ENCODE results near the gene ZNF597.

ZNF597 gene

GRCh38 chr16:3431779-3432219, 11.5 kb downstream of the ZNF597 start:
- H3K4me1 Mint-ChIP-seq: peaks cover 11% of the 10 kb centered on the region
- peak overlapping the region; percentile 73 for H3K4me3 Mint-ChIP-seq
- peaks cover 8% of the 10 kb centered on the region for H3K36me3 Mint-ChIP-seq
- H3K27me3 Mint-ChIP-seq: no peaks in the 10 kb centered on the region
- H3K27ac Mint-ChIP-seq: peak overlapping the region; percentile 81
- H3K9me3 Mint-ChIP-seq: no peaks in the 10 kb centered on the region

DNA sequence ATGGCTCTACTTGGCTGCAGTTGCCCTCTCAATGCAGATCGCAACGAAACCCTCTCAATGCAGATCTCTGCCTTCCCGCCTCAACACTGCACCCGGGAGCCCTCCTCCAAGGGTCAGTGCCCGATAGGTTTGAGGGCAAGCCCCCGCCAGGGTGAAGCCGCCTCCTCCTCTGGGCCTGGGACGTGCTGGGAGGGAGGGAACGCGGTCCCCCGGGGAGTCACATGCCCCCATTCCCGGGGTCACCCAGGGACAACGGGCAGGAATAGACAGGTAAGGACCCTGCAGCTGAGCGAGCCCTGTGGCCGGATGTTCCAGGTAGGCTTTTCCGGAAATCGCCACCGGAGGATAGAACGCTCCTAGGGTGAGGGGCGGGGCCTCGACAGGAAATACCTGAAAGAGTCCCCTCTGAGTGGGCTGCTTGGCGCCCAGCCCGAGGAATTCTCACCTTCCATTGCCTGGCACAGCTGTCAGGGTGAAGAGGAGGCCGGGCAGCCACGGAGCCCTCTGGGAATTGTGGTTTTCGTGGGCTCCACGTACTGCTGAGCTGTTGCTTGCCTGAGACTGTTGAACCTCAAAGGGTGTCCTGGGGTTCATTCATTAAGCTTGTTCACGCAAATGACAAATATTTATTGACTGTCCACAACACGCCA, 29.4 kb downstream of the ZNF597 start:
- Mint-ChIP-seq H3K9me3 (peaks cover 16% of the 10 kb centered on the region), H3K27ac (no peak overlapping the region), H3K27me3 (peaks cover 1% of the 10 kb centered on the region), H3K4me1 (no peaks in the 10 kb centered on the region), H3K4me3 (no peak overlapping the region), H3K36me3 (peaks cover 25% of the 10 kb centered on the region)

DNA sequence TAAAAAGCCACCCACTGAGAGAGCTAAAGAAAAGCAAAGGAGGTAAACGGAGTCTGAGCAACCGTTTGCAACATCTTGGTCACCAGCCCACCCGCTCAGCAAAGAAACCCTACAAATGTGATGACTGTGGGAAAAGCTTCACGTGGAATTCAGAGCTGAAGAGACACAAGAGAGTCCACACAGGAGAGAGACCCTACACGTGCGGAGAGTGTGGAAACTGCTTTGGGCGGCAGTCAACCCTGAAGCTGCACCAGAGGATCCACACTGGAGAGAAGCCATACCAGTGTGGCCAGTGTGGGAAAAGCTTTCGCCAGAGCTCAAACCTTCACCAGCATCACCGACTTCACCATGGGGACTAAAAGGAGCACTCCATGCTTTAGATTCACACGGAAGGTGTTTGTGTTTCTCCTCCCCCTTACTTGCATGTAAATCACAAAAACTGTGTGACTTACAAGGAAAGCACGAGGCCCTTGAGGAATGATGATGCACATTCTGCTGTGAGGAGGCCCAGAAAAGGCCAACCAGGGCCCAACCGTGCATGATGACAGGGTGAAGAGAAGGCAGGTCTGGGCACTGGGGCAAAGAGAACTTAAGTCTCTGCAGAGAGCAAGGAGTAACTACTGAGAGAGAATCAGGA, 34.6 kb downstream of the ZNF597 start:
- H3K9me3 Mint-ChIP-seq: peaks cover 18% of the 10 kb centered on the region
- H3K27me3 Mint-ChIP-seq: no peaks in the 10 kb centered on the region
- peaks cover 63% of the 10 kb centered on the region for H3K36me3 Mint-ChIP-seq
- H3K4me1 Mint-ChIP-seq: peaks cover 9% of the 10 kb centered on the region
- H3K4me3 Mint-ChIP-seq: no peak overlapping the region
- H3K27ac Mint-ChIP-seq: no peak overlapping the region

GRCh38 chr16:3401719-3402397, 41.4 kb downstream of the ZNF597 start:
- H3K9me3 Mint-ChIP-seq: peaks cover 8% of the 10 kb centered on the region
- H3K27ac Mint-ChIP-seq: peak overlapping the region; percentile 84
- H3K36me3 Mint-ChIP-seq: peaks cover 47% of the 10 kb centered on the region
- peaks cover 52% of the 10 kb centered on the region for H3K4me1 Mint-ChIP-seq
- no peaks in the 10 kb centered on the region for H3K27me3 Mint-ChIP-seq
- peak overlapping the region; percentile 98 for H3K4me3 Mint-ChIP-seq

DNA sequence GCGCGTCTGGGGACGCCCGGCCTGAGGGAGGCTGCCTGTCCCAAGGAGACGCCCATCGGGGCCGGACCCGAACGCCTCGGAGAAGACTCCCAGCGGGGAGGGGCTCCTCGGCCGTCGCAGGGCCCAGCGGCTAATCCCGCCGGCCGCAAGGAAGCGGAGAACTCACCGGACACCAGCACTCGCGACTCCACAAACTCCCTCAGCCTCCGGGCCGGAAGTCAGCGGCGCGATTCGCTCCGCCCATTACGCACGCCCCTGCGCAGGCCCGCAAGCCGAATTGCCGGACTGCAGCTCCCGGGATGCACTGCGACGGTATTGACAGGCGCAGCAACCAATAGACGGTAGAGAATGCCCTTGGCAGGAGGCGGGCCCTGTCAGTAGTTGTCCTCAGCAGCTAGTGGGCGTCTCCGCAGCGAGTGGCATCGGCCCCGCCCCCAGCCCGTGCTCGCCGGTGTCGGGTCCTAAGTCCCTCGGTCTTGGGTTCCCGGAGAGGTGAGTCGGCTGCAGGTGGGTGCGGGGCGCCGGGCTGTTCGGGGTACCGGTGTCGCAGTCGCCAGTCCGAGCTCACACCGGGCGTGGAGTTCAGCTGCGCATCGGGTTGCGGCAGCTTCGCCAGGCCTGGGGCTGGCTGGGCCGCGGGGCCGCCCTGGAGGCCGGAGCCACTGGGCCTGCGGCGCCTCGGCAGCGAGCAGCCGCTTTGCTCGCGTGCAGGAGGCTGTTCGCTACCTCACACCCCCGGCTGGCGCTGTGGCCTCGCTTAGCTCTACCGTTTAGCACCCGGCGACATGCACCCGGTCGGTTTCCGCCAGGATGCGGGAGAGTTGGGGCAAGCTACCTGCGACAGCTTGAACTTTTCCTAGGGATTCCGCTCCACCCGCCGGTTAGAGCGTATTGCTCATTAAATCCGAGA, 42.3 kb downstream of the ZNF597 start, which contains the start of the genes ZNF174 and ZSCAN32:
ZNF174 (plus strand) TSS at position 437 of the 910 bp plus-strand sequence. CDS start 790 bp downstream, outside the sequence.
ZSCAN32 (minus strand) TSS at position 226 of the 910 bp plus-strand sequence. CDS start 3,447 bp downstream, outside the sequence.
- no peaks in the 10 kb centered on the region for H3K27me3 Mint-ChIP-seq
- H3K36me3 Mint-ChIP-seq: peaks cover 47% of the 10 kb centered on the region
- H3K4me1 Mint-ChIP-seq: peaks cover 60% of the 10 kb centered on the region
- H3K4me3 Mint-ChIP-seq: peak within 1 kb of the TSS; percentile 98
- peaks cover 10% of the 10 kb centered on the region for H3K9me3 Mint-ChIP-seq
- H3K27ac Mint-ChIP-seq: peak within 1 kb of the TSS; percentile 84

GRCh38 chr16:3400446-3400778, 42.9 kb downstream of the ZNF597 start:
- peak overlapping the region; percentile 98 for H3K4me3 Mint-ChIP-seq
- peaks cover 46% of the 10 kb centered on the region for H3K36me3 Mint-ChIP-seq
- H3K27ac Mint-ChIP-seq: peak overlapping the region; percentile 32
- H3K4me1 Mint-ChIP-seq: peaks cover 64% of the 10 kb centered on the region
- H3K27me3 Mint-ChIP-seq: no peaks in the 10 kb centered on the region
- peaks cover 9% of the 10 kb centered on the region for H3K9me3 Mint-ChIP-seq

- no peak overlapping the region for H3K4me3 Mint-ChIP-seq
These were observed 53.5 kb downstream of the ZNF597 start for GRCh38 chr16:3389663-3390338.

GRCh38 chr16:3388325-3388724, 55.0 kb downstream of the ZNF597 start:
- H3K36me3 Mint-ChIP-seq: peaks cover 81% of the 10 kb centered on the region
- peaks cover 17% of the 10 kb centered on the region for H3K9me3 Mint-ChIP-seq
- no peak overlapping the region for H3K27ac Mint-ChIP-seq
- H3K27me3 Mint-ChIP-seq: no peaks in the 10 kb centered on the region
- H3K4me3 Mint-ChIP-seq: no peak overlapping the region
- no peaks in the 10 kb centered on the region for H3K4me1 Mint-ChIP-seq

More at GRCh38 chr16:3389663-3390338, 53.5 kb downstream of the ZNF597 start:
- Mint-ChIP-seq H3K9me3 (peaks cover 23% of the 10 kb centered on the region), H3K4me1 (peaks cover 7% of the 10 kb centered on the region), H3K27ac (no peak overlapping the region), H3K27me3 (no peaks in the 10 kb centered on the region), H3K36me3 (peaks cover 77% of the 10 kb centered on the region)

DNA sequence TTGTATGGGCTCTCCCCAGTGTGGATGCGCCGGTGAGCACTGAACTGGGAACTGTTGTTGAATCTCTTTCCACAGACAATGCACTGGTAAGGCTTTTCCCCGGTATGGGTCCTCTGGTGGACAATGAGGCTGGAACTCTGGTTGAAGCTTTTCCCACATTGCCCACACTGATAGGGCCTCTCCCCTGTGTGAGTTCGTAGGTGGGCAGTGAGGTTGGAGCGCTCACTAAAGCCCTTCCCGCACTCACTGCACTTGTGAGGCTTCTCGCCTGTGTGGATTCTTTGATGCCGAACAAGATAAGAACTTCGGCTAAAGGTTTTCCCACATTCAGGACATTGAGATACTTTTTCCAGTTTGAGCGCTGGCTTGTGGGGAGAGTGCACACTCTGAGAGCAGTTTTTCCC, 60.3 kb downstream of the ZNF597 start:
- Mint-ChIP-seq H3K9me3 (peaks cover 9% of the 10 kb centered on the region), H3K27ac (no peak overlapping the region), H3K4me3 (no peak overlapping the region), H3K36me3 (peaks cover 77% of the 10 kb centered on the region), H3K27me3 (no peaks in the 10 kb centered on the region), H3K4me1 (no peaks in the 10 kb centered on the region)

All from activated naive CD4-positive, alpha-beta T cell treated with anti-CD3 and anti-CD28 coated beads, Interleukin-2, amount 50 U/mL, for 24 hours (primary cell).